ENCODE measurements around the gene SCGB1A1.

- TF ChIP-seq POLR2A (IDR thresholded peaks at IDR 0.05; ENCODE audit: low read length) (peak; percentile 51), GATA1 (IDR thresholded peaks at IDR 0.05; ENCODE audit: low read depth, low read length) (no peak)
These were observed 39.6 kb downstream of the SCGB1A1 start for GRCh38 chr11:62458212-62459002.
